GM19238 (cell line): ENCODE measurements around the gene TAGLN2.

Source experiments
- DNase-seq: peaks from one replicate; pipeline ENCODE4 v3.0.0; 2011; ENCODE audit warnings: low spot score; ENCODE audit not compliant: insufficient read length

TAGLN2 gene

DNA sequence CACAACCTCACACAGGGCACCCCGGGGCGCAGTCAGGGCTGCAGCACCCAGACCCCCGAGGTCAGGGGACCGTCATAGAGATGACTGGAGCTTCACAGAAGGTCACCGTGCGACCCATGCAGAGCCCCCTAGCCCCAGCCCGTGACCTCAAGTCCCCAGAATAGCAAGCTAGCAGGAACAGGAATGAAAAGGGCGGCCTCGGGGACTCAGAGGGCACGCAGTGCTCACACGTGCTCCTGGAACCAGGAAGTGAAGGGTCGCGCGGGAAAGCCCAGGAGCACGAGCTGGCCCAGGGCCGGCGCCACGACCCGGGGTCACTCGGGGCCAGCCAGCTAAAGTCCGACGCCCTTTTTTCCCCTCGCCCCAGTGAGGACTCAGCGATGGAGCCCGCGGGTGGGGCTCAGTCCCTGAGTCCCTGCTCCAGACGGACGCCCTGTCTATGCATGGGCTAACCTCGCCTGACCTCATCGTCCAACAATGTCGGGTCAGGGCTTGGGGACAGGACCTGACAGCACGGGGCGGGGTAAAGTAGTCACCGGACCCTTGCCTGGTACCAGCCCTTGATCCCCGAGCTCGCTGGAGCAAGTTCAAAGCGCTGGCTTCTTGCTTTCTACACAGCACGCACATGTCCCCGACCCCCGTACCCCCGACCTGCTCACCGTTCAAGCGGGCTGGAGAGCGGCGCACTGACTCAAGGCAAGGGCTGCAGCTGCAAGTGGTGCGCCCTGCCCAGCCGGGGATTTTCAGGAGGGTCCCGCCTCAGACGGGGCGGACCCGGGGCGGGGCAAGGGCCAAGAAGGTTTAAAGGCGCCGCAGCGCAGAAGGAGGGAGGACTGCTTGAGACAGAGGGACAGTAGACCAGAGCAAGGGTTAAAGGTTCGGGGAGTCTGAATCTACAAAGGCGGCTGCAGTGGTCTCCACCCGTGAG is at the start of gene TAGLN2:
TAGLN2 (minus strand) TSS at position 717 of the 928 bp plus-strand sequence. CDS start 4,998 bp downstream, outside the sequence.
- peak; percentile 95 for DNase-seq

- no peak for DNase-seq
These were observed 49.2 kb upstream of the TAGLN2 start for GRCh38 chr1:159974350-159974965.

DNA sequence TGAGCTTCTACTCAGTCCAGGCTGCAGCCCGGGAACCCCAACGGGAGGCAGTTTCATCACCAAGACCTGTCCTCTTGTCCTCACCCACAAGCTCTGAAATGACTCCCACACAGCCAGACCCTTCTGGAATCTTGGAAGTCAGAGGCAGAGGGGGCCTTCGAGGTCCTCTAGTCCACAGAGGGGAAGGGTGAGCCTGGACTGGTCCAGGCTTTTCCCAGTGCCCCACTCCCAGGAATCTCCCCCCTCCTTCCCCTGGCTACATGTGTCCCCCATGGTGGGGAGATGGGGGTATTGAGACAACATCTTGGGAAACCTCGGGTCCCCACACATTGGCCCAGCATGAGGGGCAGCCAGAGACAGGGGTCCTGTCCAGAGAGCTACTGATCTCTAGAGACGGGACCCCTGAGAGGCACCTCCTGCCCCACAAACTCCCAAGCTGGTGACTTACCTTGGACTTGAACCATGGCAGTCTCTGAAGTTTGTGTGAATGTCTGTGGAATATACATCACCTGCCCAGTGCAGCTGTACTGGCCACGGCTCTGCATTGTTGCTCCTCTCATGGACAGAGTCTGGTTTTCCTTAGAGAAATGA is 48.1 kb upstream of the TAGLN2 start:
- no peak for DNase-seq

- DNase-seq: no peak
These were observed 47.3 kb upstream of the TAGLN2 start for GRCh38 chr1:159972443-159973205.

DNA sequence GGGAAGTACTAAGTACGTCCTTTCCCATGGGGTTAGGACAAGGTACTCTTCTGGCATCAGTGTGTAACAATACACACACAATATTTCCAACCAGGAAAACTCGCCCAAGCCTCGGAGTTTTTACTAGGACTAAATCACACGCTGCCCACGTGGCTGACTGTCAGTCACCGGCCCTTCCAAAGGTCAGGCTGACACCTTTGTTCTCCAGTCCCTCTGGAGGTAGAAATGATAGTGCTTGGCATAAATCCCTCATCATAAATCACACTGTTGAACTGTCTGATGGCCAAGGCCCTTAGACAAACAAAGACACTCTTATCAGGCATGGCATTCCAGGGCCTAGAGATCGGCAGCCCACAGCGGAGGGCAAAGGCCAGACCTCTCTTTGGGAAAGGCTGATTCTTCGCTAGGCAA is 45.6 kb upstream of the TAGLN2 start:
- DNase-seq: no peak

DNA sequence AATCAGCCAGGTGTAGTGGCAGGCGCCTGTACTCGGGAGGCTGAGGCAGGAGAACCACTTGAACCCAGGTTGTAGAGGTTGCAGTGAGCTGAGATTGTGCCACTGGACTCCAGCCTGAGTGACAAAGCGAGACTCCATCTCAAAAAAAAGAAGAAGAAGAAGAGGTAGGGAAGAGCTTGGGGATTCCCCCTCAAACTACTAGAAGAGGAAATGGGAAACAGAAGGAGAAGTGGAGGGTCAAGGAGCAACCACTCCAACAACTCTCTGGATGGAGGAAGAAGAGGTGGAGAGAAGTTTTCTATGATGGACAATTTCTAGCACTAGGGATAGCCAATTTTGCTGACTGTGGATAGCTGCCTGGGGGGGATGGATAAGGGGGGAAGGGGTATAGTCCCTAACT is 43.6 kb upstream of the TAGLN2 start:
- no peak for DNase-seq

- DNase-seq: no peak
These were observed 40.0 kb upstream of the TAGLN2 start for GRCh38 chr1:159965263-159965662.

GRCh38 chr1:159964144-159964543 is 38.8 kb upstream of the TAGLN2 start:
- DNase-seq: no peak

DNA sequence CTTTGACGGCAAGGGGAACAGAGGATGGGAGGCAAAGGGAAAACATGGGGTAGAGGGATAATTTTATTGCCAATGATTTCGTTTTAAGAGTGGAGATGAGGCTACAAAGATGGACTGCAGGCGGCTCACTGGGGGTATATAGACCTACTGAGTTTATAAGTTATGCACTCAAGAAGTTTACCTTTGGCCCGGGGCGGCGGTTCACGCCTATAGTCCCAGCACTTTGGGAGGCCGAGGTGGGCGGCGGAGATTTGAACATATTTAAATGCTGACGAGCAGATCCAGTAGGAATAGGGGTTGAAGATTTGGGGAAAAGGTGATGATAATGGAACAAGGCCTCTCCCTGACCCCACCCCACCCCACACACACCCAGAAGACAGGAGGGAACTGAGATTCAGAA is 36.9 kb upstream of the TAGLN2 start:
- no peak for DNase-seq

- no peak for DNase-seq
These were observed 36.3 kb upstream of the TAGLN2 start for GRCh38 chr1:159961636-159962035.

DNA sequence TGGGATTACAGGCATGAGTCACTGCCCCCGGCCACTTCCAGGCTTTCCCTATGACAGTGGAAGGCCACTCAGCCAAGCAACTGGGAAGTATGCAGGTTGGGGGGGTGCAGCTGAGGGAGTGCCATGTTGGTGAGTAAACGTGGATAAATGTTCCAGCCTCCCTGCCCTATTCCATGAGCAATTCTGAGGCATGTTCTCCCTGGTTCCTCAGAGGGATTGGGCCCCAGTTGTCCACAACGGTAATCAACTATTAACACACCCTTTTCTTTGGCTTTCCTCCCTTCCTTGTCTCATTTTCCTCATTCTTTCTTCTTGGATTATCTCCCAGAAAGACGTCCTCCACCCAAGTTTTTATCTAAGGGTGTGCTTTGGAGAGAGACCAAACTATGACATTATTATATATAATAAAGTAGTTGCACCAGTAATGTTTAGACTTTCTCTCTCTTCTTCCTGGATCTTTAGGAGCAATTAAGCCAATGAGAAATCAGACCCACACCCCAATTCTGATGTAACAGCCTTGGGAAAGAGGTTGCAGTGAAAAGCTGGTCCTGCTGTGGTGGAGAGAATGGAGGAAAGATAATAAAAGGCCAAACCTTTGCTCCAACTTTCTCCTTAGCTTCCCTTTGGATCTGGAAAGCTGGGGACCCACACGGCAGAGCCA is 35.5 kb upstream of the TAGLN2 start:
- DNase-seq: no peak

DNA sequence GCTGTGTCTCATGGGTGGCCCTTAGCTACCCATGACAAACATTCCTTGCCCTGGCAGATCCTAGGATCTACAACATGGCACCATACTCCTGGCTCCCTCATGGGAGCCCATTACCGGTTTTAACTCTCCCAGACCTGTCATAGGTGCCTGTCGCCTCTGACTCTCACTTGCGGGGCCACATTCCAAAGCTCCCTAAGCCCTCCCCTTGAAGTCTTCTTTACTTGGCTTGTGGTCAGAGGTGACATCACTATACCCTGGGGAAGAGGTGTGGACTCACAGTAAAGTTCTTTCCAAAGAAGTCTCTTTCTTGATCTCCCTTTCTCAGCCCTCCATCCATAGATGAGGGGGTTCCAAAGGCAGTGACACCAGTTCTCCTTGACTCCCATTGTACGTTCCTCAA is 34.1 kb upstream of the TAGLN2 start:
- DNase-seq: no peak

GRCh38 chr1:159958719-159959380 is 33.5 kb upstream of the TAGLN2 start:
- no peak for DNase-seq

- no peak for DNase-seq
These were observed 32.5 kb upstream of the TAGLN2 start for GRCh38 chr1:159957824-159958268.

DNA sequence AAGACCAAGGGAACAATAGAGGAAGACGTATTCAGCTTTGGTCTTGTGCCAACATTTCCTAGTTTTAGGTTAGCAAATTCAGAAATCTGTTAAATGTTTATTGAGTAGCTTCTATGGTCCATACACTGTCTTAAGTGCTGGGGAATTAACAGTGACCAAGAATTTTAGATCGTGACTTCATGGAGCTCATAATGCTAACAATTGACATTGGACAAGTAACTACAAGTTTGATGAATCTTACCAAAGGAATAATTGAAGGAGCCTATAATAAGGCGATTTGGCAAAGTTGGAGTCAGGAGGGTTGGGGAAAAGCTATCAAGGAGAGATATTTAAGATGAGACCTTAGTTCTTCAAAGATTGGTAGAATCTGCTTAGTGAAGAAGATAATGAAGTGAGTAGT is 30.1 kb upstream of the TAGLN2 start:
- no peak for DNase-seq

GRCh38 chr1:159953536-159954515 is 28.5 kb upstream of the TAGLN2 start, which contains the start of gene SLAMF9:
TSS of gene SLAMF9 (minus strand) at chr1:159954237. CDS start at chr1:159954137, 100 bp downstream.
- no peak for DNase-seq

DNA sequence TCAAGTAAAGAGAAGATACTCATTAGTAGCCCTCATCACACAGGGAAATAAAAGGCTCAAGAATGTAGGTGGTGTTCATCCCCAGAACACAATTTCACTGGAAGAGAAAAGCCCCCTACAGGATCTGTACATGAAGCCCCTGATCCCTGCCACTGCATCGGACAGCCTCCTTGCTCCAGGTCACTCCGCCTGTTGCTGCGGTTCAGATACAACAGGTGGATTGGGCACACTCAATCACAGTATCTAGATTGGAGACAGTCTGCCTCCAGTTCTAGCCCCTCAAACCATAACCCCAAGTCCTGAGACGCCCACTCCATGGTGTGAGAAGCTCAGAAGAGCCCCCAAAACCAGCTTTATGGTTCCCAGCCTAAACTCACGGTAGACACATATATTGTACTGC is 27.6 kb upstream of the TAGLN2 start:
- no peak for DNase-seq

DNA sequence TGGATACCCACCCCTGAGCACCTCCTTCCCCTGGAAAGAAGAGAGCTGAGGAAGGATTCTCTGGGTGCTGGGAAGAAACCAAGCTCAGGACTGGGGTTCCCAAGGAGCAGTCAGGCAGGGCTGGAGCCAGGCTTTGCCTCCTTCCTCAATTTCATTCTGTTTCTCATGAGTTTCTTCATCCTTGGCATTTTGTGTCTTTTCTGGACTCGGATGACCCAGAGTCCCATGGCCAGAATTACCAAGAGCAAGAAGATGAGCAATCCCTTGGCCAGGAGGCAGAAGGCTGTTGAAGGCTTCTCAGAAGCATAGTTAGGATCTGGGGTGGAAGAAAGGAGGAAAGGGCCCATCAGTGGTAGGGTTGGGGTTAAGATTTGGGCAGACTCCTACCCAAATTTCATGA is 26.2 kb upstream of the TAGLN2 start:
- no peak for DNase-seq

DNA sequence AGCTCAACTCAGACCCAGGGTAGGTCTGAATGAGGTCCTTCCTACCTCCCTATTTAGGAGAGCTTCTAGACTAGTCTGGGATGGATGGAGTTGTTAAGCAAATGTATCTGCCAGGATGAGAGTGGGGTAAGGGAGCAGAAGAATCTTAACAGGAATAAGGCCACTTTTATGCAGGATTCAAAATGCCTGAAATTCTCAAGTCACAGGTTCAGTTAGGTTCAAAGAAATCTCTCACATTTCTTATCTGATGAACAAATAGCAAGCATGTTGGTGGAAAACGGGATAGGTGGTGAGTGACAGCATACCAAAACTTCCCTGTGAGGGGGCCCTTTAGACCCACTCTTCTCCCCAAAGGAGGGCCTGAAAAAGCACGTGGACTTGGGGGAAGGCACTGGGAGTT is 25.7 kb upstream of the TAGLN2 start:
- DNase-seq: no peak
